OCI-LY3 (cell line): ENCODE results near the gene LIG3.

Experiments used
- H2AFZ ChIP-seq: fragments of 200-600, 300-600 bp; shearing (Covaris generic); 2 replicates; pipeline ENCODE4 v1.6.0; 2014; ENCODE audit warnings: antibody characterized with exemption, low read depth, low read length
- H3K27ac ChIP-seq: fragments of 200-600, 300-600 bp; sonication (generic); 2 replicates; pipeline ENCODE4 v1.5.1; 2014; ENCODE audit warnings: mild to moderate bottlenecking, low read length, moderate library complexity, mixed read lengths
- H3K27me3 ChIP-seq: fragments of 200-600, 300-600 bp; sonication (generic); 2 replicates; pipeline ENCODE4 v1.6.1; 2014; ENCODE audit warnings: low read depth, low read length, mixed read lengths
- H3K36me3 ChIP-seq: fragments of 200-600, 300-600 bp; sonication (generic); replicated peaks from 2 replicates; pipeline ENCODE3; 2014; ENCODE audit warnings: low read depth, low read length, mixed read lengths
- H3K4me1 ChIP-seq: fragments of 300-600, 200-600 bp; sonication (generic); 2 replicates; pipeline ENCODE4 v1.6.1; 2014; ENCODE audit warnings: low read length, mixed read lengths
- H3K4me2 ChIP-seq: fragments of 200-600, 300-600 bp; sonication (generic); 2 replicates; pipeline ENCODE4 v1.6.1; 2014; ENCODE audit warnings: low read length, mixed read lengths
- H3K4me3 ChIP-seq: fragments of 300-600, 200-600 bp; sonication (generic); 2 replicates; pipeline ENCODE4 v1.5.1; 2014; ENCODE audit warnings: antibody characterized with exemption, mild to moderate bottlenecking, low read length, moderate library complexity
- H3K79me2 ChIP-seq: fragments of 300-600, 200-600 bp; shearing (Covaris generic); 2 replicates; pipeline ENCODE4 v1.6.1; 2014; ENCODE audit warnings: mild to moderate bottlenecking, low read length, mixed read lengths
- H3K9ac ChIP-seq: fragments of 300-600, 200-600 bp; shearing (Covaris generic); 2 replicates; pipeline ENCODE4 v1.6.0; 2014; ENCODE audit warnings: mild to moderate bottlenecking, low read length, moderate library complexity
- H3K9me3 ChIP-seq: fragments of 200-600, 300-600 bp; shearing (Covaris generic); 2 replicates; pipeline ENCODE4 v1.6.1; 2014; ENCODE audit warnings: low read length, mixed read lengths; ENCODE audit not compliant: insufficient read depth
- H4K20me1 ChIP-seq: fragments of 200-600, 300-600 bp; sonication (generic); 2 replicates; pipeline ENCODE4 v1.6.1; 2016; ENCODE audit warnings: low read length, mixed read lengths; ENCODE audit not compliant: insufficient read depth
- EZH2phosphoT487 ChIP-seq: fragments of 200-600 bp; shearing (Covaris generic); IDR thresholded peaks from 2 replicates; pipeline ENCODE4 v1.6.1; 2018; ENCODE audit warnings: antibody characterized with exemption, mixed run types, low read depth
- TF ChIP-seq, protein P1 (sequence below): fragments of 200-600, 300-600 bp; sonication (generic); IDR thresholded peaks from 2 replicates; pipeline ENCODE4 v1.5.1; 2014; ENCODE audit warnings: antibody characterized with exemption, low read length, low read depth

LIG3 gene

GRCh38 chr17:34989473-34989872 is 9.2 kb downstream of the LIG3 start:
- H3K27me3 ChIP-seq, result no peaks in the 10 kb centered on the region
- H4K20me1 ChIP-seq, result no peaks in the 10 kb centered on the region
- no peak overlapping the region for H3K4me2 ChIP-seq
- TF ChIP-seq, protein P1, sequence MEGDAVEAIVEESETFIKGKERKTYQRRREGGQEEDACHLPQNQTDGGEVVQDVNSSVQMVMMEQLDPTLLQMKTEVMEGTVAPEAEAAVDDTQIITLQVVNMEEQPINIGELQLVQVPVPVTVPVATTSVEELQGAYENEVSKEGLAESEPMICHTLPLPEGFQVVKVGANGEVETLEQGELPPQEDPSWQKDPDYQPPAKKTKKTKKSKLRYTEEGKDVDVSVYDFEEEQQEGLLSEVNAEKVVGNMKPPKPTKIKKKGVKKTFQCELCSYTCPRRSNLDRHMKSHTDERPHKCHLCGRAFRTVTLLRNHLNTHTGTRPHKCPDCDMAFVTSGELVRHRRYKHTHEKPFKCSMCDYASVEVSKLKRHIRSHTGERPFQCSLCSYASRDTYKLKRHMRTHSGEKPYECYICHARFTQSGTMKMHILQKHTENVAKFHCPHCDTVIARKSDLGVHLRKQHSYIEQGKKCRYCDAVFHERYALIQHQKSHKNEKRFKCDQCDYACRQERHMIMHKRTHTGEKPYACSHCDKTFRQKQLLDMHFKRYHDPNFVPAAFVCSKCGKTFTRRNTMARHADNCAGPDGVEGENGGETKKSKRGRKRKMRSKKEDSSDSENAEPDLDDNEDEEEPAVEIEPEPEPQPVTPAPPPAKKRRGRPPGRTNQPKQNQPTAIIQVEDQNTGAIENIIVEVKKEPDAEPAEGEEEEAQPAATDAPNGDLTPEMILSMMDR, result no peak
- no peak for TF ChIP-seq EZH2phosphoT487
- no peak overlapping the region for H3K27ac ChIP-seq
- H3K9me3 ChIP-seq, result no peaks in the 10 kb centered on the region
- H3K4me3 ChIP-seq, result no peak overlapping the region
- peaks cover 19% of the 10 kb centered on the region for H3K4me1 ChIP-seq
- H3K79me2 ChIP-seq, result no peaks in the 10 kb centered on the region
- no peak overlapping the region for H3K9ac ChIP-seq
- H2AFZ ChIP-seq, result no peak overlapping the region
- peaks cover 42% of the 10 kb centered on the region for H3K36me3 ChIP-seq

DNA sequence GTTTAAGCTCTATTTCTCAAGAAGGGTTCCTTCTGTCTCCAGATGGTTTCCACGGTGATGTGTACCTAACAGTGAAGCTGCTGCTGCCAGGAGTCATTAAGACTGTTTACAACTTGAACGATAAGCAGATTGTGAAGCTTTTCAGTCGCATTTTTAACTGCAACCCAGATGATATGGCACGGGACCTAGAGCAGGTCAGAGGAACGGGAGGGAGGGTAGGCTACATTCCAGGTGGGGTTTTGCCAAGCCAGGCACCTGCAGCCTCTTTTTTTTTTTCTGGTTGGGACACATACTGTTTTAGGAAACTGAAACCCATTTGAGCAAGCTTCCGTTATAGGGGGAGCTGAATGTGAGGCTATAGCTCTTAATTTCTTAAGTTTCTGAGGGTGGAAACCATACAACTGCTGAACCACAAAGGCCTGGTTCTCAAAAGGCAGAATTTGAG is 10.6 kb downstream of the LIG3 start:
- no peaks in the 10 kb centered on the region for H3K9me3 ChIP-seq
- H3K27ac ChIP-seq, result peak overlapping the region; percentile 58
- no peak overlapping the region for H3K9ac ChIP-seq
- no peaks in the 10 kb centered on the region for H3K79me2 ChIP-seq
- 0 out of 2 replicates have a peak overlapping the region, but pooled peaks have one; percentile 1 for H3K4me3 ChIP-seq
- no peaks in the 10 kb centered on the region for H3K27me3 ChIP-seq
- peaks cover 19% of the 10 kb centered on the region for H3K4me1 ChIP-seq
- H4K20me1 ChIP-seq, result no peaks in the 10 kb centered on the region
- peaks cover 54% of the 10 kb centered on the region for H3K36me3 ChIP-seq
- TF ChIP-seq EZH2phosphoT487, result no peak
- TF ChIP-seq, protein P1, result no peak
- no peak overlapping the region for H2AFZ ChIP-seq
- peak overlapping the region; percentile 43 for H3K4me2 ChIP-seq

DNA sequence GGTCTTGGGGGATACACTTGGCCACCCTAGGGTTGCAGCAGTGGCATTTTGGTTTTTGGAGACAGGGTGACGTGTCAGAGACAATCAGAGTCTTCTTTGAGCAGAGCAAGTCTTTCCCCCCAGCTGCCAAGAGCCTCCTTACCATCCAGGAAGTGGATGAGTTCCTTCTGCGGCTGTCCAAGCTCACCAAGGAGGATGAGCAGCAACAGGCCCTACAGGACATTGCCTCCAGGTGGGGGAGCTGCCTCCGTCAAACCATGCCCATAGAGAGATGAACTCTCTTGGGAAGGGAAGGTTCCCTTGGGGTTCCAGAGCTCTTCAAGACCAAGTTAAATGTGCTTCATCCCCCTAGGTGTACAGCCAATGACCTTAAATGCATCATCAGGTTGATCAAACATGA is 11.3 kb downstream of the LIG3 start:
- no peak overlapping the region for H3K4me3 ChIP-seq
- no peaks in the 10 kb centered on the region for H3K79me2 ChIP-seq
- no peak for TF ChIP-seq EZH2phosphoT487
- TF ChIP-seq, protein P1, result no peak
- H3K27ac ChIP-seq, result peak overlapping the region; percentile 58
- H3K36me3 ChIP-seq, result peaks cover 57% of the 10 kb centered on the region
- no peaks in the 10 kb centered on the region for H4K20me1 ChIP-seq
- peaks cover 19% of the 10 kb centered on the region for H3K4me1 ChIP-seq
- no peaks in the 10 kb centered on the region for H3K9me3 ChIP-seq
- H3K4me2 ChIP-seq, result peak overlapping the region; percentile 43
- no peak overlapping the region for H2AFZ ChIP-seq
- no peaks in the 10 kb centered on the region for H3K27me3 ChIP-seq
- no peak overlapping the region for H3K9ac ChIP-seq

DNA sequence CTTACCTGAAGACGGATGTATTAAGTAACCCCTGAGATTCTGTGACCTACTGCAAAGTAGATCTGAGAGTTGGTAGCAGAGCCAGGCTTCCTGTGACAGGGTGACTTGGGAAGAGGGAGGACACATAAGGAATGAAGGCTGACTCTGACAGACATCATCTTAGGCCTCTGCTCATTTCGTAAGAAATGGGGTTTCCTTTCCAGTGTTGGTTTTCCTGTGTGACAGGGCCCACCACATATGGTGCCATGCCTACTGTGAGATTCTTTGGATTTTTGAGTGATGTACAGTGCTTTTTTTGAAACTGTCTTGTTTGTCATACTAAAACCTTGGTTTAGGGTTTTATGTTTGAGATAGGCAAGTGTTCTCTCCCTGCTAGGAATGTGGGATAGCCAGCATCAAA is 12.7 kb downstream of the LIG3 start:
- Histone ChIP-seq H3K4me1 (peaks cover 15% of the 10 kb centered on the region), H3K36me3 (peaks cover 60% of the 10 kb centered on the region), H3K9ac (no peak overlapping the region), H3K27ac (no peak overlapping the region), H3K4me3 (no peak overlapping the region), H3K4me2 (no peak overlapping the region), H3K79me2 (no peaks in the 10 kb centered on the region), H2AFZ (no peak overlapping the region), H4K20me1 (no peaks in the 10 kb centered on the region), H3K9me3 (no peaks in the 10 kb centered on the region), H3K27me3 (no peaks in the 10 kb centered on the region)
- TF ChIP-seq, protein P1, result no peak
- no peak for TF ChIP-seq EZH2phosphoT487
